Measurements from ENCODE around the gene NLRP9. TPM values are rescaled to one million over a fixed set of nuclear protein-coding genes. Genes with fewer than 3 reads are reported as not detected.

The NLRP9 gene
- total and polyA plus RNA-seq, 8 donors, result 0.04 to 0.12 (median 0.07) TPM; not detected in 4

- FAIRE-seq, result no peak
- no peaks in the 10 kb centered on the region for H3K9me3 ChIP-seq
- no peak overlapping the region for H3K4me3 ChIP-seq
- H3K27me3 ChIP-seq, result no peaks in the 10 kb centered on the region
- 95 to 96% methylated on average over 20 of the region's 20 CpGs for WGBS, 2 donors
- no peaks in the 10 kb centered on the region for H3K4me1 ChIP-seq
- no peak for ATAC-seq
- intact Hi-C loops (cut with DNase I), result loop anchor here in 1 of 3 donors (10.0 kb wide), 1 partner anchor 121 kb away; no protein-coding TSS in a partner anchor
- no peak overlapping the region for H3K27ac ChIP-seq
- peaks cover 9 to 74% (median 55%) of the 10 kb centered on the region in 3 donors for H3K36me3 ChIP-seq
- TF ChIP-seq CTCF (IDR thresholded peaks at IDR 0.05), result no peak
- peak in 1 of 6 donors; percentile 48 for DNase-seq
Observed at GRCh38 chr19:55693336-55693974, 44.7 kb downstream of the NLRP9 start.

- Histone ChIP-seq H3K36me3 (peaks cover 9 to 74% (median 55%) of the 10 kb centered on the region in 3 donors), H3K27me3 (no peaks in the 10 kb centered on the region), H3K4me1 (no peaks in the 10 kb centered on the region), H3K4me3 (no peak overlapping the region), H3K27ac (no peak overlapping the region), H3K9me3 (no peaks in the 10 kb centered on the region)
- FAIRE-seq, result no peak
- peak in 1 of 6 donors; percentile 74 for DNase-seq
- no peak for TF ChIP-seq CTCF (IDR thresholded peaks at IDR 0.05)
- 91 to 92% methylated on average over 18 to 19 of the region's 19 CpGs for WGBS, 2 donors
- intact Hi-C loops (cut with DNase I), result loop anchor here in 1 of 3 donors (10.0 kb wide), 1 partner anchor 122 kb away; no protein-coding TSS in a partner anchor
- no peak for ATAC-seq
Observed at GRCh38 chr19:55692681-55693081, 45.5 kb downstream of the NLRP9 start.

GRCh38 chr19:55691561-55692481, 46.4 kb downstream of the NLRP9 start:
- ATAC-seq (no peak), DNase-seq (peak in 2 of 6 donors; percentile 46 to 72), FAIRE-seq (no peak)
- Histone ChIP-seq H3K36me3 (peaks cover 9 to 72% (median 55%) of the 10 kb centered on the region in 3 donors), H3K27me3 (no peaks in the 10 kb centered on the region), H3K4me1 (no peaks in the 10 kb centered on the region), H3K4me3 (no peak overlapping the region), H3K9me3 (no peaks in the 10 kb centered on the region), H3K27ac (no peak overlapping the region)
- no peak for TF ChIP-seq CTCF (IDR thresholded peaks at IDR 0.05)
- intact Hi-C loops (cut with DNase I), result loop anchor here in 1 of 3 donors (10.0 kb wide), 1 partner anchor 123 kb away; no protein-coding TSS in a partner anchor
- whole genome bisulfite sequencing, 2 donors, result 94% methylated on average over 27 to 31 of the region's 31 CpGs

- Histone ChIP-seq H3K4me1 (no peaks in the 10 kb centered on the region), H3K27ac (no peak overlapping the region), H3K4me3 (no peak overlapping the region), H3K36me3 (peaks cover 6 to 64% (median 51%) of the 10 kb centered on the region in 3 donors), H3K9me3 (no peaks in the 10 kb centered on the region), H3K27me3 (no peaks in the 10 kb centered on the region)
- no peak for TF ChIP-seq CTCF (IDR thresholded peaks at IDR 0.05)
- intact Hi-C loops (cut with DNase I), result loop anchor here in 1 of 3 donors (10.0 kb wide), 1 partner anchor 124 kb away; no protein-coding TSS in a partner anchor
- ATAC-seq (no peak), FAIRE-seq (no peak), DNase-seq (peak in 2 of 6 donors; percentile 44 to 63)
- 94 to 96% methylated on average over 31 of the region's 31 CpGs for WGBS, 2 donors
Observed at GRCh38 chr19:55690769-55691545, 47.2 kb downstream of the NLRP9 start.

All from pancreas (tissue), 10 donors.